AG08395 (cell line): ENCODE measurements around the gene SF3B2.
"Not testable (repeated sequence)": the region's sequence is repeated elsewhere in the genome, so short reads cannot be mapped to it uniquely, and the experiment has no call there.

Source experiments
- DNase-seq: peaks from one replicate; pipeline ENCODE4 v3.0.0; 2012; ENCODE audit warnings: mixed read lengths, low spot score

The SF3B2 gene

DNA sequence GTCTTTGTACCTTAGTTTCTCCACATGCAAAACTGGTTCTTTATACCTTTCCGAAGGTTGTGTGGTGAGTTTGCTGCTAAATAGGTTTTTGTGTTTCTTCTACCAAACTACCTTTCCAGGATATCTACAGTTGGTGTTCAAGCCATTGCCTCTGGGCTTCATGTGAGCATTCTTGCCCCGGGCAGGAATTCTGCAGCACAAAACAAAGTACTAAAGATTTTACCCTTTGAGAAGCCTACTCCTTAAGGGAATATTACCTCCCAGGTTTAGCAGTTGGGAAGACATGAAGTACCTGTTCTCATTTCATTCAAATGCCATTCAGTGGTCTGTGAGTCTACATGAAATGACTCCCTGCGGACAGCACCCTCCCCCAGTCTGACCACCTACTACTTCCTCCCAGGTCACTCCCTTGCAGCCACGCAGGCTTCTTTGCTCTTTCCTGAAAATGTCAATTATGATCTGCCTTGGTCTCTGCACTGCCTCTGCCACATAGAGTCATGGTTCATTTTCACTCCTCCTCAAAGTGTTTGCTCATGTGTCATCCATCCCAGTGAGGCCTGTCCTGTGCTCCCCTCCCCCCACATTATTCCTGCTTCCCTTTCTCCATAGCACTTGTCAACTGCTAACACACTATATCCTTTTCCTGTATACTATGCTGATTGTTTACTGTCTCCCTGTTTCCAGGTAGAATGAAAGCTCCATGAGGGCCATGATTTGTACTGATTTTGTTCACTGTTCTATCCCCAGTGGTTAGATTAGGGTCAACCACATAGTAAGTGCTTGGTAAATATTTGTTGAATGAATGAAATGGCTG, 54.8 kb downstream of the SF3B2 start:
- no peak for DNase-seq

DNA sequence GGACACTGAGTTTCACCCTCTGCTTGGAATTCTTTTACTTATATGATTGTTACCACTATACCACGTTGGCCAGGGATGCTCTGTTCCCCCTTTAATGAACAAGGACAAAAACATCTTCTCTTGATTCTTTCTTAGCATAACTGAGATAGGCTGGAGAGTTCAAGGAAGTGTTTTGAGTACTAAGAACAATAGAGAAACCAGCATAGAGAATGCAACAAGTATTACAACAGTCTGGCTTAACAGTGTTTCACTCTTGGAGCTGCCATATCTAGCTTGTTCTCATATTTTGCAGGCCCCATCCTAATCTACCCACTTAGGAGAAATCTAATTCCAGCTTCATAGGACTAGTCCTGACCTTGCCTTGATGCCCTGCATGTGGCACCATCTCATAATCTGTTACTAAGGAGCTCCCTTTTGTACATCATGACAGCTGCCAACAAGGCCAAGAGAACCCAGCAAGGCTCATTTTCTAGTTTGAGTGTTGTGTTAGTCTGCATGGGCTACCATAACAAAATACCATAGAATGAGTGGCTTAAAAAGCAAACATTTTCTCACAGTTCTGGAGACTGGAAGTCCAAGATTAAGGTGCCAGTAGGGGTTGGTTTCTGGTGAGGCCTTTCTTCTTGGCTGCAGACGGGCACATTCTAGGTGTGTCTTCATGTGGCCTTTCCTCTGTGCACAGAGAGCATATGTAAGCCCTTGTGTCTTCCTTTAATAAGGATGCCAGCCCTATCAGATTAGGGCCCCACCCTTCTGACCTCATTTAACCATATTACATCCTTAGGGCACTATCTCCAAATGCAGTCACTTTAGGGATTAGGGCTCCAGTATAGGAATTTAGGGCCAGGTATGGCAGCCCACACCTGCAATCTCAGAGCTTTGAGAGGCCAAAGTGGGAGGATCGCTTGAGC, 55.7 kb downstream of the SF3B2 start:
- DNase-seq: no peak

GRCh38 chr11:66109294-66109693, 57.1 kb downstream of the SF3B2 start:
- DNase-seq: no peak

GRCh38 chr11:66111158-66111557, 59.0 kb downstream of the SF3B2 start:
- DNase-seq: no peak

DNA sequence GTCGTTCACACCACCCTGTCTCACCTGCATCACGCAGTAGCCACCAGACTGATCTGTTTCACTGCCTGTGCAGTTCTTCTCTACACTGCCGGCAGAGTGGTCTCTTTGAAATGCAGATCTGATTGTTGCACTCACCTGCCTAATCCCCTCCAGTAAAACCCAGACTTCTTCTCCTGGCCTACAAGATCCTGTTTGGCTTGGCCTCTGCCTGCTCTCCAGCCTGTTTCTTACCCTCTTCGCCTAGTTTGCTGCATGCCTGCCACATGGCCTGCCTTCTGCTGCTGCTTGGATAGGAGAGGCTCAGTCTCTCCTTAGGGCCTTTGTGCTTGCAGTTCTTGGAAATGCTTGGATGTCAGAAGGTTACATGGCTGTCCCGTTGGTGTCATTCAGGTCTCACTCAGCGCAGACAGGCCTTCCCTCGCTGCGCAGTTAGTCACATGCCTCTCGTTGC, 59.9 kb downstream of the SF3B2 start:
- no peak for DNase-seq

GRCh38 chr11:66112601-66113499, 60.7 kb downstream of the SF3B2 start:
- peak; percentile 66 for DNase-seq

DNA sequence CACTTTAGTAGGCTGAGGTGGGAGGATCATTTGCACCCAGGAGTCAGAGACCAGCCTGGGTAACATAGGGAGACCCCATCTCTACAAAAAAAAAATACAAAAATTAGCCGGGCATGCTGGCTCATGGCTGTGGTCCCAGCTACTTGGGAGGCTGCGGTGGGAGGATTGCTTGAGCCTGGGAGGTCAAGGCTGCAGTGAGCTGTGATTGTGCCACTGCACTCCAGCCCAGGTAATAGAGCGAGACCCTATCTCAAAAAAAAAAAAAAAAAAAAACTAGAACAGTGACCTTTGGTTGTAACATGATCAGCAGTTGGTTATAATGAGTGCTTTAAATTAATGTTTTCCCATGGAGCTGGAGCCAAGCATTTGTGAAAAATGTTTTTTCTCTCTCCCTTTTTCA, 62.8 kb downstream of the SF3B2 start:
- DNase-seq: not testable (repeated sequence)

DNA sequence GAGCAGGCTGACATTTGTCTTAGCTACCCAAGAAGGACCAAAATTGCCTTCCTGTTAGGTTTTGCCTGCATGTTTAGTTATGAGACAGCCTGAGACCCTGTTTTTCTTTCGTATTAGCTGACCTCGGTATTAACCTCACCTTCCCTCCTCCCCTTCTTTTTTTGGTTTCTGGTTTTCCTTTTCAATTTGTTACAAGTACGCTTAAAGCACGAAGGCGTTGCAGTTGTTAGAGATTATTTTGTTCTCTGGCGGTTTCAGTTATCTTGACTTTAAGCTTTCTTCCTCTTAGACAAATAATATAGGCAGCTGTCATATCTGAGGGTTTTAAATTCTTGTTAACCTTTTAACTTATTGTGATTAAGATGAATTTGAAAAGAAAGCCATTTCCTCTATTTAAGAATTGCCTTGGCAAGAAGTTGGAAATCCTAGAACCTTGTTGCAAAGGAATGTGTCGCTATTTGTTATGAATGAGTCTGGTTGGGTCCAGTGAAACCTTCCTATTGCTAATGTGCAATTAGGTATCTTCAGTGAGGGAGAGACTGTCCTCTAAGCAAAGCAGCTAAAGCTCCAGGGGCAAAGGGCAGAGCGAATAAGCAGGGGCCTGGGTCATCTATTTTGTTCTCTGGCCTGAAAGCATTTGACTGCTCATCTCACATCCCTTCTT, 63.6 kb downstream of the SF3B2 start:
- DNase-seq: no peak

DNA sequence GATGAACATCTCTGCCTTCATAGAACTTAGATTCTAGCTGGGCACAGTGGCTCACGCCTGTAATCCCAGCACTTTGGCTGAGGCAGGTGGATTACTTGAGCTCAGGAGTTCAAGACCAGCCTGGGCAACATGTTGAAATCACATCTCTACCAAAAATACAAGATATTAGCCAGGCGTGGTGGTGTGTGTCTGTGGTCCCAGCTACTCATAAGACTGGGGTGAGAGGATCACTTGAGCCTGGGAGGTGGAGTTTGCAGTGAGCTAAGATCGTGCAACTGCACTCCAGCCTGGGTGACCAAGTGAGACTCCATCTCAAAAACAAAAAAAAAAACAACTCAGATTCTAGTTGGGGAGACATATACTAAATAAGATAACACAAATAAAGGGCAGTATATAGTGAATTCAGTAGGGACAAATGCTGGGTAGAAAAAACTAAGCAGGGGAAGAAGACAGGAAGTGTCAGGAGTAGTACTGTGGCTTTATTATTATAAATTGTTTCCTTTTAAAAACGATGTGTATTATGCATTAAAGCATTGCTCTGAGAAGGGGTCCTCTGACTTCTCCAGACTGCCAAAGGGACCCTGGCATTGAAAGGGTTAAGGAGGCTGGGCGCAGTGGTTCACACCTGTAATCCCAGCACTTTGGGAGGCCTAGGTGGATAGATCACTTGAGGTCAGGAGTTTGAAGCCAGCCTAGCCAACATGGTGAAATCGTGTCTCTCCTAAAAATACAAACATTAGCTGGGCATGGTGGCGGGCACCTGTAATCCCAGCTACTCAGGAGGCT, 64.6 kb downstream of the SF3B2 start:
- DNase-seq: no peak

DNA sequence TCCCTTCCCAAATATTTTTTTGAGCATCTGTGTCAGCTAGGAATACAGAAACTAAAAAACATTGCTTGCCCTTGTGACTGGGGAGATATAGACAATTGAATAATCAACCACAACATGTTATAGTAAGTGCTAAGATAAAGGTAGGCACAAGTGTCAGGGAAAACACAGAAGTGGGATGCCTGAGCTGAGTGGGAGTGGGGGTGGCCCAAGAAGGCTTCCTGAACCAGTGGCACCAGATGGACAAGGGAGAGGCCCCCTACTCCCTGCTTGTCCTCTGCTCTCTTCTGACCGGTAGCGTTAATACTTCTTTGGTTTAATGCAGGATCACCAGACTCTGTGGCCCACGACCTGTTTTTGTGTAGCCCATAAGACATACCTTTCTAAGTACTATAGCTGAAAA, 66.7 kb downstream of the SF3B2 start:
- DNase-seq: no peak
